ENCODE data around the gene UBE2J2.

UBE2J2 gene

DNA sequence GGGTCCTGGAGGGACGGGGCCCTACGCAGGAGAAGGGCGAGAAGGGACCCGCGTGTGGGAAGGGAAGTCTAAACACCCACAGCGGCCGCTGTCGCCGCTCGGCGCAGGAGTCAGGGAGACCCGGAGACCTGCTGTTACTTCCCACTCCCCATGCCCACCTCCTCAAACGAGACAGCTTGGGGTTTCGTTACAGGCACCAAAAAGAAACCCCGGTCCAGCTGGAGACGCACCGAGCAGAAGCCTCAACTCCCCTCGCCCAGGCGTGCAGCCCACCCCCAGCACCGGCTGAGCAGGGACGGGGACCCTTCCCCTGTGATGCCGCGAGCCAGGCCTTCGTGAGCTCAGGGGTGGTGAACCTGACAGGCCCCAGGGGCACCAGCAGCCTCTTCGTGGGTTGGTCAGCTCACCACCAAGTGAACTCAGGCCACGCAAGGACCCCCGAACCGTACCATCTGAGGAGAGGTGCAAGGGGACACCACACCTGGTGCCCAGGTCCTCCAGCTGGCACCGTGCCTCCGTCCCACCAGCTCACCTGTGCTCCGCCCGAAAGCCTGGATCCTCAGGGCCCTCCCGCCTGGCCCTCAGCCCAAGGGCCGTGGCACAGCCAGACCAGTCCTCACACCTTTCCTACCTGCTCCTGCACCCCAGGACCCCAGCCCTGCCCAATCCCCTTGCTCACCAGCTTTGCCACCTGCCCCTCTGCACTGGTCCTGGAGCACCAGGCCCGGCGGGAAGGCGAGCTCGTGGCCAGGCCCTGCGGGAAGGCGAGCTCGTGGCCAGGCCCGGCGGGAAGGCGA lies 46.9 kb downstream of the UBE2J2 start:
- DNase-seq (ENCODE audit: low read depth in 2 of 2): no peak

DNA sequence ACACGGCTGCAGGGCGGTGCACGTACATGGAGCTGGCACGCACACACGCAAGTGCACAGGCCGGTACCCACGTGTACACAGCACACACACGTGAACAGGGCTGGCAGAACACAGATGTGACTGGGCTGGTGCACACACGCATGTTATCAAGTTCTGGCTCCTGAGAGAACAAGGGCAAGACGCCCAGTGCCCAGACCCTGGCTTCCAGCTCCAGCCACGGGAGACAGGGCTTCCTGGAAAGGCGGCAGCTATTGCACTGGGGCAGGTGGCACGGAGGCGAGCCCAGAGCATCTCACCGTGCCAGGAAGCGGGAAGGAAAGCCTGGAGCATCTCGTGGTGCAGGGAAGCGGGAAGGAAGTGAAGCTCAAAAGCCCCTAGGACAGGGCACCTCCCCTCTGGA lies 47.7 kb downstream of the UBE2J2 start:
- no peak for DNase-seq (ENCODE audit: low read depth in 2 of 2)

DNA sequence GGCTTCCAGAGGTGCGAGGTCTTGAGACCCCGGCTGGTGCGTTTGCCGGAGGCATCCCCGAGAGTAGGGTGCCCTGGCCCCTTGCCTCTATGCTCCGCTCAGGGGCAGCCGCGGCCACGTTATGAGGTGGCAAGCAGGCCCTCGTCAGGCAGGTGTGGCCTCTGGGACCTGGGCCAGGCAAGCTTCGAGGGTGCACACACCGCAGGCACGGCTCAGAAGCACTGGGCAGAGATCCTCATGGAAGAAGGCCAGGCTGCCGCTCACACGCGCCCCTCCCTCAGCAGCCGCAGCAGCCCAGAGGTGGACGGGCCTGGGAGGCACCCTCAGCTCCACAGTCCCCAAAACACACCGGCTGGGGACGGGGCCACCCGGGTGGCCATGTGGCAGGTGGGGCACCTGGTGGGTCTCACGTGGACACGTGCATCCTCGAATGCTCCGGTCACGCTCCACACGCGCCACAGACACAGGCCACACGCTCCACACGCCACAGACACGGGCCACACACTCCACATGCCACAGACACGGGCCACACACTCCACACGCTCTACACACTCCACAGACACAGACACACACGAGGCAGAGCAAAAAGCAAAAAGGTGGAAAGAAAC lies 48.3 kb downstream of the UBE2J2 start:
- no peak for DNase-seq (ENCODE audit: low read depth in 2 of 2)

DNA sequence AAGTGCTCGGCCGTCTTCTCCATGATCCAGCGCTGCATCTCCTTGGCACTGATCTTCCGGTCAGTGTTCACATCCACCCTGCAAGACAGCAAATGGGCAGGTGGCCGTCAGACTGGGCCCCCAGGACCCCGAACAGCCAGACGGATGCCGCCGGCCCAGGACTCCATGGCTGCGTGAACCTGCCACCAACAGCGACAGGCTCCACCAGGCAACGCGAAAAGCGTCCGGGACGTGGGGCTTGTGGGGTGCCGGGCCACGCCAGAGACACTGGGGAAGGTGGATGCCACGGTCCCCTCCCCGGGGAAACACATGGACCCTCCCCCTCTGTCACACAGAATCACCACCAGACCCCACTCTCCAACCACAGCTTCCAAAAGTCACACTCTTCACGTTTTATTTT lies 49.8 kb downstream of the UBE2J2 start:
- no peak for DNase-seq (ENCODE audit: low read depth in 2 of 2)

DNA sequence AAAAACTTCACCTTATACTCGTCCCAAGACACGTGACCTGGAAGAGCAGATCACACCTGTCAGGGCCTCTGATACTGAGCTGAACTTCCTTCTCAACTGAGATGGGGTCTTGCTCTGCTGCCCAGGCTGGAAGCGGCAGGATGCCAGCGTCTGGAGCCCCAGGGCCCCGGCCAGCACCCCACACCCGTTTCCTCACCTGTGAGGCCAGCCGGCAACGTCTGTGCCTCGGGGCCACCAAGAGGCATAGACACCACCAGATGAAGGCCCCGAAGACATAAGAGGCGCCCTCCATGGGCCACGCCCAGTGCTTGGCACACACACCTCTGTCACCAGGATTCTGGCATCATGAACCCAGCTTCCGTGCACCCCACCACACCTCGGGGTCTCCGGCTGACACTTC lies 50.3 kb downstream of the UBE2J2 start:
- DNase-seq (ENCODE audit: low read depth in 2 of 2): no peak

DNA sequence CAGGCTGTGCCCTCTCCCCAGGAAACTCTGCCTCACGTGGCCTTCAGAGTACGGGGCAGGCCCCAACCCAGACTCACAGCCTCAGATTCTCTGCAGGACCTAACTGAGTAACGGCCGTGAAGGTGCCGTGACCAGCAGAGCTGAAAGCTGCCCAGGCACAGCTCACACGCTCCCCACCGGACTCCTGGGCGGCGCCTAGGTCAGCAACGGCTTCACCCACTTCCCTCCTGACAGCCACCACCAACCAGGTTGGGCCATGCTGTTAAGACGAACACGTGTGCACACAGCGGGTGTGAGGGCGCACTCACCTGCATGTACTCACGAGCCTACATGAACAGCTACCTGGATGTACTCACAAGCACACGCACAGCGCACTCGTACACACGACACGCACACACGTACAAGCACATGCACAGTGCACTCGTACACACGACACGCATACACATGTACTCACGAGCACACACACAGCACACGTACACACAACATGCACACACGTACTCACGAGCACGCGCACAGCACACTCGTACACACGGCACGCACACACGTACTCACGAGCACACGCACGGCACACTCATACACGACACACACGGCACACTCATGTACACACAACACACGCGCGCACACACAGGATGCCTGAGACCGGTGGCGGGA lies 51.0 kb downstream of the UBE2J2 start:
- no peak for DNase-seq (ENCODE audit: low read depth in 2 of 2)

DNA sequence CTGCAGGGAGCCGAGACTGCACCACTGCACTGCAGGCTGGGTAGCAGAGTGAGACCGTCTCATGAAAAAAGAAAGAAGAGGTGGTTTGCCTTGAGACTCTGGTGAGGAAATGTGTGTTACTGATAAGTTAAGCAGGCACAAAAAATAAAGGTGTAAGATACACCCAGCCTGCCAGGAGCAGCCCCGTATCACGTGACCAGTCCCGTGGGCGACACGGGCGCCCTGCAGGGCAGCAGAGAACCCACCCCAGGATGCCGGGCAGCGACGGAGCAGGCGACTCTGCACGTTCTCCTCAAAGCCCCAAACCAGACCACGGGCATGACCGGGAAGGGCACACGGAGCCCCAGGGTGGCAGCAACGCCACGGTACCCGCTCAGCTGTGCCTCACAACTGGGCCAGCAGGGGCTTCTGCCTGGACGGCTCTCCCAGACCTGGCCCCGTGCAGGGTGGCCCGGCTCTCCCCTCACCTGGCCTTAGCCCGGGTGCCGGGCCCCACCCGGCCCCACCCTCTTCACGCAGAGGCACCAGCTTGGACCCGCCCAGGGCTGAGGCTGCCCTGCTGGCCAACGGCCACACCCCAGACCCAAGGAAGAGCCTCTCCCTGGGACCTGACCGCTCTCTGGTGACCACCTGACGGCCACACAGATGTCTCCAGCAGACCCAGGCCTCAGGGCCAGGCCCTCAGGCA lies 51.6 kb downstream of the UBE2J2 start:
- no peak for DNase-seq (ENCODE audit: low read depth in 2 of 2)

DNA sequence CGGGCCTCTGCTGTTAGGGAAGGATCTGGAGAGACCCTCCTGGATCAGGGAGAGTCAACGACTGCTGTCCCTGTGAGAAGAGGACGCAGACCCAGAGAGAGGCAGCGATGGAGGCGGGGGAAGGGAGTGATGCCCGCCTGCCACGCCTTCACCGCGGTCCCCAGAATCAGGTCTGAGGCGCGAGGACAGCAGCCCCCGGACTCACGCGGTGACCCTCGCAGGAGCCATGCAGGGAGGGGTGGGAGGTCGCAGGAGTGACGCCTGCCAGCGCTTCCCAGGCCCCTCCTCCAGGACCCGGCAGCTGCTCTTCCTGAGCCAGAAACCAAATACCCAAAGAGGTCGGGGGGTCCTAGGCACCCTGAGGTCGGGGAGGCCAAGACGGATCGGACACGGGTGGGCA lies 53.5 kb downstream of the UBE2J2 start:
- no peak for DNase-seq (ENCODE audit: low read depth in 2 of 2)

DNA sequence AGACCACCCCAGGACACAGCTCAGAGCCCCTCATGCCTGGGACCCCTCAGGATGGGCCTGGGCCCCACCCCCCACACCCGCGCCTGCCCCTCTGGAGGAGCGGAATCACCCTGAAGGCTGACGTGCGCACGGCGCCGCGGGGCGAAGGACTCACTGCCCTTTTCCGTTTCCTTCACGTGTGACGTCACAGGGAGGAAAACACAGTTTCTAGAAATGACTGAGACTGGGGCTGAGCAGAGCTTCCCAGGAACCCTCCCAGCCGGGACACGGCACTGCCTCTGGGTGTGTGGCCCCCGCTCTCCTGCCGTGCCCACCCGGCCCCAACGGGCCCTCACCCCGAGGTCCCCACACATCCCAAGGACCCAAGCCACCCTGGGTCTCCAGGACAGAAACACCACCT lies 54.3 kb downstream of the UBE2J2 start:
- DNase-seq (ENCODE audit: low read depth in 2 of 2): peak in 1 of 2 donors; percentile 47

DNA sequence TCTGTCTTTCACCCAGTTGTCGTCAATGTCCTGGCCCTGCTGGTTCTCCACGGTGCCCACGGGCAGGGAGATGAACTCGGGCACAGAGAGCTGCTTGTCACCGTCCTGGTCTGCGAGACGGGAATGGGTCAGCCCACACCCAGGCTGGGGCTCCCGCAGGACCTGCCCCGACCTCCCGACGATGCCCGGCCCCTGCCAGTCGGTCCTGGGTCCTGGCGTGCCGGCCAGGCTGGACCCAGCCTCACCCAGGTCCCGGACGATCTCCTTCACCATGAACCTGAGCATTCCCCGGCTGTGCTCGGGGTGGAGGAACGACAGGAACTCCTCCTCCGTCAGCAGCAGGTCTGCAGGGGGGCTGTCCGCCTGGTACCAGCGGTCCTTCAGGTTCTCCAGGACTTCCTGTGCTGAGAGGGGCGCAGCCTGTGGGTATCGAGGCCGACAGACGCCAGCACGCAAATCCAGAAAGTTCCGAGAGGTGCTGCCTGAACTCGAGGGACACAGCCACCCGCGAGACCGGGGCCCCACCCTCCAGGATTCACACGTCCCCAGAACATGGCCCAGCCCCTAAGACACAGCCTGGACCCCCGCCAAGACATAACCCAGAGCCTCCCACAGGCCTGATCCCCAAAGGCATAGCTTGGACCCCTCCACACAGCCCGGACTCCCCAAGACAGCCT lies 55.0 kb downstream of the UBE2J2 start:
- DNase-seq (ENCODE audit: low read depth in 2 of 2): no peak

DNA sequence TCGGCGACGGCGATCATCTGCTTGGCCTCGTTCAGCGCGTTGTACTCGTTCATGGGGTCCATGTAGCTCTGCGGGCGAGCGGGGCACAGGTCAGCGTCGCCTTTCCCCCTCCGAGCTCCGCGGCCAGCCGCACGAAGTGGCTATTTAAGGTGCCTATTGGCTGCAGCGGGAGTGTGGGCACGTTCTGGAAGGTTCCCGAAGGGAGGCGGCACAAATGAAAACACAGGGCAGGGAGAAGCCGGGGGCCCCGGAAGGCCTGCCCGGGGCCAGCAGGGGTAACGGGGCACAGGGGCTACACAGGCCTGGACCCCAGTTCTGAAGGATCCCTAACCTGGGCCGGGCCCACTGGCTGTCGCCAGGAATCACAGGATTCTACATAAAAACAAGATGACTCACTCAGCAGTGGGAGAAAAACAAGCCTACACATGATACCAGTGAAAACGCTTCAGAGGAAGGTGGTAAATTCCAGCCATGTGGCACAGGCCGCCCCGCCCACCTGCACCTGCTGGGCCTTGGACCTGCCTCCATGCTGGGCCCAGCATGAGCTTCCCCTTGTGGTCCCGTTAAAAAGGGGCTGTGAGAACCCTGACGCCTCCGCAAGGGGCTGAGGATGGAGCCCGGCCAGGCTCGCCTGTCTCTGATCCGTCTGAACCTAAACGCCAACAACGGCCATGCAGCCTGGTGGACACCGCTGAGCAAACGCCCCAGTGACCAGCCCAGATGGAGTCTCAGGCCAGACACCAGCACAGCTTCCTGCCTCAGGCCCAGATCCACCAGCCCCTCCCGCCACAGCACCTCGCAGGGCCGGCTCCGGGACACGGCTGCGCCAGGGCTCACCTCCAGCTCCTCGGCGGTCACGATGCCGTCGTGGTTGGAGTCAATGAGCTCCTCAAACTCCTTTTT lies 55.8 kb downstream of the UBE2J2 start:
- peak in 1 of 2 donors; percentile 51 for DNase-seq (ENCODE audit: low read depth in 2 of 2)

DNA sequence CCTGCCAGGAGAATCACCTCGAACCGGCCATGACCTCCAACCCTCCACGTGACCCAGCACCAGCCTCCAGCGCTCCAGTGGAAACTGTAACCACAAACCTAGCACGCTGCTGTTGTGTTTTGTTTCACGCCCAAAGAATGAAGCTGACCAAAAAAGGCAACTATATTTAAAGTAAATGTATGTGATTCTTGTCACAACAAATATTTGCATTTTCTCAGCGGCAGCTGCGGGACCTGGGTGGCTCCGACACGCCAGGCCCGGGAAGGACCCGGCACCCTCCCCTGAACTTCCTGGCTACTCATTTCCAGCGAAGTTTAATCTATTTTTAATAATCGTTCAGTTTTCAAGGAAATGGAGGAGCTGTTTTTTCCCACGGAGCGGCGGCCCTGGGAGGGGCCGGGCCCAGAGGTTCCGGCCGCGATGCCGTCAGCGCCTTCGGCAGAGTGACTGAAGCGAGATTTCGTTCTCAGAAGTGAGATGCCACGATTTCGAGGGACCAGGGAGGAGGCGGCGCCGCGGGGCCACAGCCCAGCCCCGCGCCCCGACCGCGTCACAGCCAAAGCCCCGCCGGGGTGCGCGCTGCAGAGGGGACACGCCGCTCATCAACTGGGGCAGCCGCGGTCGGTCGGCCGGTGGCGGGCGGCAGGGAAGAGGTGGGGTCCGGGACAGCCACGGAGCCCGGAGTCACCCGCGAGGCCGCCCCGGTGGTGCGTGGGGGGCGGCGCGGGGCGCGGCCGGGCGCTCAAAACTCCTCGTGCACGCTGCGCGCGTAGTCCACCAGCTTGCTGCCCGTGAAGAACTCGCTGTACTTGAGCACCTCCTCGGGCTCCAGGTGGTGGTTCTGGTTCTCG lies 56.7 kb downstream of the UBE2J2 start:
- peak in 1 of 2 donors; percentile 52 for DNase-seq (ENCODE audit: low read depth in 2 of 2)

DNA sequence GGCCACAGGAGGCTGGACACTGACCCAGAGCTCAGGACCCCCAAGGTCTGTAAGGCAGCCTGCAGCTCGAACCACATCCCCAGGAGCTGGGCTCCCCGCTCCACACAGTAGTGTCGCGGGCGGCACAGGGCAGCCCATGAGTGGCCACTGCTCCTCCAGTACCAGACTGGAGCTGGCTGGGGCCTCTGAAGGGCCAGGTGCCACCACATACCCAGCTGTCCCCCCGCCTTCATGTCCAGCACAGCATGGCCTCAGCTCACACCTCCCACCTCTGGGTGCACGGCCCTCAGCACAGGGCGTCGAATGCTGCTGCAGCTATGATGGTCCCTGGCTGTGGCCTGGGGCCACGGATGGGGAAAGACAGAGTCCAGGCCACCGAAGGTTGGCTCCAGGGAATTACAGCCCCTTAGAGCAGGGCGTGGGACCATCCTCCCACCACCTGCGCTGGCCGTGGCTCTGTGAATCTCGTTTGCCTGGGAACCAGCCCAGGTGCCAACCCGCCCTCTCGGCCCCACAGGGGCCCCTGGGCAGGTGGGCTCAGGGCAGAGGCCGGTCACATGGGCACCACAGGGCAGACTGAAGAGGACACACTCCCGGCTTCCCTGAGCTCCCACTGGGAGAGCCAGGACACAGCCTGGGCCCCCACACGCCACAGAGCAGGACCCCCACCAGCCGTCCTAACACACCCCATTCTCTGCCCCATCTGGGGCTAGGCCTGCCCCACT lies 57.6 kb downstream of the UBE2J2 start:
- no peak for DNase-seq (ENCODE audit: low read depth in 2 of 2)

DNA sequence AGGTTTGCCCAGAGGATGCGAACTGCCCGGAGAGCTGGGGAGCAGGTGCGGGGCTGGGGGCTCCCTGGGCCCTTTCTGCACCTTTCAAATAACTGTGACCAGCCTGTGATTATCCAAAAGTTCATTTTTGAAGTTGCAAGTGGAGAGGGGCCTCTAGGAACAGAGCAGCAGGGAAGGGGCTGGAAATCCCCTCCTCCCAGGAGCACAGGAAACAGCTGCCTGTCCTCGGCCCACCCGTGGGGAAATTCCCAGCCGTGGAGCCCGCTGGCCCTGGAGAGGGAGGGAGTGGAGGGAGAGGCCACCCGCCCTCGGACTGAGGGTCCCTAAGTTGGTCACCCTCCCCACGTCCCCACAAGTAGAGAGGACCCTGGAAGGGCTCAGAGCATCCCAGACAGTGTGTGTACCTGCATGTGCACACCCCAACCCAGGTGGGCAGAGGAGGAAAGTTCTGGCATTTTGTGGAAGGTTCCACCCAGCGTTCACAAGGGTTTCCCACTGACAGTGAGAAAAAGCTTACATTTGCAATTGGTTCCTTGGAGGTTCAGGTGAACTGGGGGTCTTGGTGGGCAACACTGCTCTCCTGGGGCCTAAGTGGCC lies 58.5 kb downstream of the UBE2J2 start:
- DNase-seq (ENCODE audit: low read depth in 2 of 2): no peak

DNA sequence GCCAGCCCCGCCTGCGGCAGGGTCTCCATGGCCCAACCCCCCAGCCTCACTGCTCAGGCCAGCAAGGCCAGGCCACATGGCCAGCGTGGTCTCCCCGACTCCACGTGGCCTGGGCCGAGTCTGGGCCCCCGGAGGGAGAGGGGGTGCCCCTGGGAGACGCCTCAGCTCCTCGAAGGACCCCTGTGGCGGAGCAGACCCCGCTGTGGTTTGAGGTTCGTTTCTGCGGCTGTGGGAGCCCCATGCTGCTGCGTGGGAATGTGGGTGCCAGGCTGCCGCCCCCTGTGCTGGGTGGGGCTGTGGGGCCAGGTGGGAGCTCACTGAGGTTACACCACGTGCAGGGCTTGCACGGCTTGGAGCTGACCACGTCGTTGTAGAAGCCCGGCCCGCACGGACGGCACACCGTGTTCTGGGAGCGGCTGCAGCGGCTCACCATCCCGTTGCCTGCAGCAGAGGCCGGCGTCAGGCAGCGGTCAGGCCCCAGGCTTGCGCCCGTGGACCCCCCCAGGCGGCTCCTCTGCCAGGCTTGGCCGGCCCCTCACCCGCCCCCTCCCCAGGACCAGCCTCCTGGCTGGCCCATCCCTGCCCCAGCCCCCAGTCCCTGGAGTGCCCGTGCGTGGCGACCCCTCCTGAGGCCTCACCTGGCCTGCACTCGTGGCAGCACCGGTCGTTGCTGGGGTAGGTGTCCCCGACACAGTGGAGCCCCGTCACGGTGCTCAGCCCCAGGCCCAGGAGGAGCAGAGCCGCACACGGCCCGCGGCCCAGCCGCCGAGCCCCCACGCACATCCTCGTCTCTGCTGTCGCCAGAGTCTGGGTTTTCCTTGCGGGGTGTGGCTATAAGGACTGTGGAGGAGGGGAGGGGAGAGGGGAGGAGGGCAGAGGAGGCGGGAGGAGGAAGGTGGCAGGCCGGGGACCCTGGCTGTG lies 60.0 kb downstream of the UBE2J2 start, which contains the start of gene TNFRSF4:
TNFRSF4 (minus strand) TSS at position 809 of the 921 bp plus-strand sequence; CDS start at position 783, 26 bp downstream.
- no peak for DNase-seq (ENCODE audit: low read depth in 2 of 2)

DNA sequence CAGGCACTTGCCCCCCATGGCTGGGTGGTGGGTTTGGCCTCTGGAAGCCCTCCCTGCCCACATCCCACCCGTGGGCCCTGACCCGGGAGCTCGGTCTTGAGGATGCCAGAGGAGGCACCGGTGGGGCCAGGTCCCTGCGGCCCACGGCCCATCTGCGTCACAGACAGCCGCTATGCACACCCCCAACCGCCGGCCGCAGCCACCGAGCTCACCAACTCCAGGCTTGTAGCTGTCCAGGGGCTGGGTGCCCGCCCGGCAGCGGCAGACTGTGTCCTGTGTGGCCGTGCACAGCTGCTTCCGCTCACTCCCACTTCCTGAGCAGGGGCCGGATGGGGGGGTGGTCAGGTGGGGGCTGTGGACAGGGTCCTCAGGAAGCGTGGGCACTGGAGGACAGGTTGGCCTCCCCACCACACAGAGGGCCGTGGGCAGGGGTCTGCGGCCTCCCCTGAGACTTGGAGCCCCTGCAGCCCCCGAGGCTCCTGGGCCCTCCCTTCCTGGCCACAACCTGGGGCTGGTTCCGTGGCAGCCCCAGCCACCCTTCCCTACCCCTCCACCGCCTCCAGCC lies 60.8 kb downstream of the UBE2J2 start:
- DNase-seq (ENCODE audit: low read depth in 2 of 2): no peak

Data from stimulated activated CD4-positive, alpha-beta T cell treated with anti-CD3 and anti-CD28 coated beads, Interleukin-15, amount 100 ng/mL, for 48 hours (primary cell).